T-helper 2 cell treated with Interferon-gamma antibody and Interleukin-4, amounts not matched to agents 100 ng/mL and 5 ng/mL, for 36 hours (primary cell): Measurements from ENCODE around the gene RNF146. TPM values are rescaled to one million over a fixed set of nuclear protein-coding genes. Genes with fewer than 3 reads are reported as not detected.
"Not testable (repeated sequence)": the region's sequence is repeated elsewhere in the genome, so short reads cannot be mapped to it uniquely, and the experiment has no call there.

Experiments used
- intact Hi-C: fragments of 100-400 bp; cut with micrococcal nuclease; formaldehyde crosslinking; loops from one replicate; pipeline ENCODE4 v1.15.1; 2023
- total RNA-seq: library from RNA; stranded (reverse); gene quantifications from 2 replicates; pipeline ENCODE4 v1.2.3, GENCODE V29; 2022

Gene RNF146
- total RNA-seq, 1 donor from 2014 or later = 16.9 TPM

DNA sequence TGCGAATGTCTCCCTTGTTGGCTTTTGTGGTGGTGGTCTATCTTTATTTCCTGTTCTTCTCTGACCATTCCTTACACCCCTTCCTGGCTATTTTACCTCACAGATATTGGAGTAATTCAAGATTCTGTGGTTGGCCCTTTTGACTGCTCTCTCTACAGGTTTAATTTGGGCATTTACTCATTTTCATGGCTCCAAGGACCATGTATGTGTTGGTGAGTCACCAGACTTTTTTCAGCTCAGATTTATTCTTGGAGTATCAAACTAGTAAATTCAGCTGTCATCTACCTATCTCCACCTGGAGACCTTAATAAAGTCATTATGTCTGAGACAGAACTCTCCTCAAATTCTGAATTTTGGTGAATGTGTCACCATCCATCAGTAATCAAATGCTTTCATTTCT lies 15.5 kb downstream of the RNF146 start:
- intact Hi-C loops = no loop called here

GRCh38 chr6:127288705-127289104 lies 22.0 kb downstream of the RNF146 start:
- intact Hi-C loops = no loop called here

GRCh38 chr6:127289934-127290333 lies 23.3 kb downstream of the RNF146 start:
- intact Hi-C loops = loop anchor here (1.0 kb wide), 1 partner anchor 22 kb away; no protein-coding TSS in a partner anchor

- intact Hi-C loops = loop anchor here (1.0 kb wide), 1 partner anchor 22 kb away; no protein-coding TSS in a partner anchor
Measured at GRCh38 chr6:127290391-127291265, 24.0 kb downstream of the RNF146 start.

GRCh38 chr6:127291495-127291894 lies 24.8 kb downstream of the RNF146 start:
- intact Hi-C loops = no loop called here

GRCh38 chr6:127297502-127298070 lies 30.9 kb downstream of the RNF146 start:
- intact Hi-C loops = no loop called here

DNA sequence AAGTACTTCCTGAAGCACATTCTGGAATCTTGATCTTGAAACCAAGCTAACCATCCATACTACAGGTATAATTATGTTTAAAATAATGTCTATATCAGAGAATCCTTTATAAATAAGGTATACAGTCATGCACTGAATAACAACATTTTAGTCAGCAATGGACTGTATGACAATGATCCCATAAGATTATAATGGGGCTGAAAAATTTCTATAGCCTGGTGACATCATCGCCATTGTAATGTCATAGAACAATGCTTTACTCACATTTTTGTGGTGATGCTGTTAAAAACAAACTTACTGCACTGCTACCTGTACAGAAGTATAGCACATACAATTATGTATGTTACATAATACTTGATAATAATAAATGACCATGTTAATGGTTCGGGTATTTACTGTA lies 31.8 kb downstream of the RNF146 start:
- intact Hi-C loops = no loop called here

GRCh38 chr6:127299522-127300240 lies 33.0 kb downstream of the RNF146 start:
- intact Hi-C loops = loop anchor here (5.0 kb wide), 1 partner anchor 43 kb away; the partner anchor contains the start of gene ECHDC1

- intact Hi-C loops = loop anchor here (5.0 kb wide), 1 partner anchor 42 kb away; the partner anchor contains the start of gene ECHDC1
Measured at GRCh38 chr6:127300411-127300810, 33.7 kb downstream of the RNF146 start.

- intact Hi-C loops = loop anchor here (5.0 kb wide), 1 partner anchor 41 kb away; the partner anchor contains the start of gene ECHDC1
Measured at GRCh38 chr6:127301199-127301700, 34.6 kb downstream of the RNF146 start.

DNA sequence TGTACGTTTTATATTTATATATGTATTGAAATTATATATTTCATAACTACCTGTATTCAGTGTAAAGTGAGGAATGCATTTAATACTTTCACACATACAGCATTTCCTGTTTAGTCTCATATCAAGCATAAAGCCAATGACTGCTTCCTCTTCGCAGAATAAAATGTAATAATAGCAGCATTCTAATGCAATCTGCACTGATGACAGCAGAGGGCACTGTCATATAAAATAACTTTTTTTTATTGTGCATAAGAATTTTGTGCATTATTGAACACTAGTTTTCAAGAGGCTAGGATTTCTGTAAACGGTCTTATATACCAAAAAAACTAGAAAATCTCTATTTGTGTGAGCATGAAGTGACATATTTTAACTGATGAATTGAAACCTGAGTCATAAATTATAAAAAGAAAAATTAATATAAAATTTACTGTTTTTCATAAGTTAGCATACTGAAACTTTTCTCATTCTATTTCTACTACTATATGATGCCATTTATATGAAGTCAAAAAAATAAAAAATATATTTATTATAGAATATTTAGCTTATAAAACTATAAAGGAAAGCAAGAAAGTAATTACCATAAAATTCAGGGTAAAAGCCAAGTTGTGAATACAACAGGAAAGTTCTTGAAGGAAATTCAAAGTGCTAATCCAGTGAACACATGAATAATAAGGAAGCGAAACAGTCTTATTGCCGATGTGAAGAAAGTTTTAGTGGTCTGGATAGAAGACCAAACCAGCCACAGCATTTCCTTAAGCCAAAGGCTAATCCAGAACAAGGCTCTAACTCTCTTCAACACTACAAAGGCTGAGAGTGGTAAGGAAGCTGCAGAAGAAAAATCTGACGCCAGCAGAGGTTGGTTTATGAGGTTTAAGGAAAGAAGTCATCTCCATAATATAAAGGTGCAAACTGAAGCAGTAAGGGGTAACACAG lies 36.3 kb downstream of the RNF146 start:
- intact Hi-C loops = loop anchor here (1.0 to 5.0 kb wide), 5 partner anchors 39 to 236 kb away; partner anchors contain the start of gene ECHDC1

- intact Hi-C loops = loop anchor here (1.0 to 5.0 kb wide), 3 partner anchors 38 to 235 kb away; partner anchors contain the start of gene ECHDC1
Measured at GRCh38 chr6:127303917-127304316, 37.3 kb downstream of the RNF146 start.

- intact Hi-C loops = no loop called here
Measured at GRCh38 chr6:127305741-127306140, 39.1 kb downstream of the RNF146 start.

DNA sequence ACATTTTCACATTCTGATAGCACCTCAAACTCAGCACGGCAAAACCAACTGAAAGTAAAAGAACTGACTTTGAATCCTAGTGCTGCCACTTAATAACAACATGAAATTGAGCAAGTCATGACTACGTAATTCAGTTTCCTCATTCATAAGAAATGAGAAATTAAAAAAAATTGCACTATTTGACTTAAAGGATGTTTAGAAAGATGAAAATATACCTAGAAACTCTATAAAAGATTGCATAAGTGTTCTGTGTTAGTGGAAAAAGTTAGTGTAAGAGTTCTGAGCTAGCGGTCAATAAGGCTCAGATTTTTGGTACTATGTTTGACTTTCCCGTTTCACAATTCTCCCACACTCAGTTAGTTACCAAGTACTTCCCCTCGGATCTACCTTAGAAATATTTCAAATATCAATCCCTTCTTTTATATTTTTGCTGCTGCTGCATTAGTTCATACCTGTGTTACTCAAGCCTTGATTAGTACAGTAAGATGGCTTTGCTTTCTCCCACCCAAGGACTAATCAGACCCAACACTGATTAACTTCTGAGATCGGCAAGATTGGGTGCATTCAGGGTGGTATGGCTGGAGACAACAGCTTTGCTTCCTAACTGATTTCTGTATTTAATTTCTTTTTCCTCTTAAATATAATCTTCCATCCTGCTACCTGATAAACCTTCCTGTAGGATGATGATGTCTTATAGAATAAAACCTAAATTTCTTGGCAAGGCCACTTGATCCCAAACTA lies 50.9 kb downstream of the RNF146 start:
- intact Hi-C loops = no loop called here

DNA sequence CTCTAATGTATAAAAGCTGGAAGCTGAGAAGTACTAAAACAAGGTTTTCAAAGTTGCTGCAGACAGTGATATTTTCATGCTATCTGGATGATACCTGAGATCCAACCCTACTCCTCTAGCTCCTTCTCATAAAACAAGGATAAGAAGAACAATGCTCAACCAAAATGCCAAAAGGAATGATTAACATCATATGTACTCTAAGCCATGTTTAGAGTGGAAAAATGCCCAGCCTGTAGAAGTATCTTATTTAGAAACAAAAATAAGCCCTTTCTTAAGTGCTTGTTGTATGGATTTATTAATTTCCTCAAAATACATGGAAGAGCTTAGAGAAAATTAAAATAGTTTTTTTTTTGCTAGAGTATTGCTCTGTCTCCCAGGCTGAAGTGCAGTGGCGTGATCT lies 53.0 kb downstream of the RNF146 start:
- intact Hi-C loops = no loop called here

DNA sequence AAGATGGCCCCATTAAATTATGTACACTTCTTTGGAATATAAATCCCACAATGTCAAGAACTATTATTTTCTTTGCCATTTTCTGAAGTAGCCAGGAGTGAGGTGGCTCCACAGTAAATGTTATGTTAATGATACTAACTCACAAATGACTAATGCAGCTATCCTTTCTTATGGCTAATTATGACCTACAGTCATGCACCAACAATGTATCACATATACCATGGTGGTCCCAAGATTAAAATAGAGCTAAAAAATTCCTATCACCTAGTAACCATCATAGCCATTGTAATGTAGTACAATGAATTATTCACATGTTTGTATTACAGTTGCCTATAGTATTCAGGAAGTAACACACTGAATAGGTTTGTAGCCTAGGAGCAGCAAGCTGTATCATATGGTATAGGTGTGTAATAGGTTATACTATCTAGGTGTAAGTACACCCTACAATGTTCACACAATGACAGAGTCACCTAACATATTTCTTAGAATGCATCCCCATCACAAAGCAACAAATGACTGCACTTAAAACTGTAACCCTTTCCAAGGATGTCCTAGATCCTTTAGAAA lies 61.5 kb downstream of the RNF146 start:
- intact Hi-C loops = no loop called here

DNA sequence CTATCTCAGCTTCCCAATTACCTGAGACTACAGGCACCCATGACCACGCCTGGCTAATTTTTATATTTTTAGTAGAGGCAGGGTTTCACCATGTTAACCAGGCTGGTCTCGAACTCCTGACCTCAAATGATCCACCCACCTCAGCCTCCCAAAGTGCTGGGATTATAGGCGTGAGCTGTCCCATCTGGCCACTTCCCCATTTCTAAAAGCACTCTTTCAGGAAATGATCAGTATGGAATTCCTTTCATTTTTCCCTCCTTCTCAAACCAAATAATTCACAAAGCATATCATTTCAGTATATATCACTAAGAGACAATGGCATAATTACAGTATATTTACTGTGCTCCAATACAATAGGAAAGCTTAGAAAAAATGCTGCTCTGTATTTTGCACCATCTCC lies 64.6 kb downstream of the RNF146 start:
- intact Hi-C loops = not testable (repeated sequence)

DNA sequence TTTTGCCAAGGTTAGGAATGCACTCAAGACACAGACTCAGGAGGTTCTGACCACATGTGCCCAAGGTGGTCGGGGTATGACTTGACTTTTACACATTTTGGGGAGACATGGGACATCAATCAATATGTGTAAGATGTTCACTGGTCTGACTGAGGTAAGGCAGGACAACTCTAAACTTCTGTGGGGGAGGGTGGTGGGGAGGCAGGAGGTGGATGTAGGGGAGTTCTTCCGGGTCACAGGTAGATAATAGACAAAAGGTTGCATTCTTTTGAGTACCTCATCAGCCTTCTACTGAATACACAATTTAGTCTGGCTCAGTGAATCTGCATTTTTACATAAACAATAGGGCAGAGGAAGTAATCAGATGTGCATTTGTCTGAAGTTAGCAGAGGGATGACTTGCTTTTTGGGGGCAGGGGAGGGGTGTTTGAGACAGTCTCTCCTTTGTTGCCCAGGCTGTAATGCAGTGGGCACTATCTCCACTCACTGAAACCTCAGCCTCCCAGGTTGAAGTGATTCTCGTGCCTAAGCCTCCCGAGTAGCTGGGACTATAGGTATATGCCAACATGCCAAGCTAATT lies 65.8 kb downstream of the RNF146 start:
- intact Hi-C loops = no loop called here
